SK-N-SH treated with all-trans-retinoic acid at 6 μM for 48 hours (cell line): ENCODE data around the gene ZNF362.

ENCODE experiments used
- ATAC-seq: fragments of 200-7000 bp; cut with Tn5 transposase; 3 replicates; pipeline ENCODE4 v1.9.1; 2020; ENCODE audit warnings: mild to moderate bottlenecking, moderate library complexity
- ARNTL ChIP-seq: fragments of 450-650 bp; formaldehyde crosslinking; IDR thresholded peaks from 2 replicates; pipeline ENCODE4 v1.5.0; 2020; ENCODE audit warnings: low read depth, mild to moderate bottlenecking, moderate library complexity, borderline replicate concordance
- BACH2 ChIP-seq: fragments of 250-450 bp; sonication (Bioruptor Pico); IDR thresholded peaks from 2 replicates; pipeline ENCODE4 v1.9.0; 2021; ENCODE audit warnings: mild to moderate bottlenecking, borderline replicate concordance
- GLIS3 ChIP-seq: fragments of 250-450 bp; sonication (Bioruptor Pico); IDR thresholded peaks from 2 replicates; pipeline ENCODE4 v1.5.0; 2020; ENCODE audit warnings: mild to moderate bottlenecking, moderate library complexity
- ISL1 ChIP-seq: fragments of 250-450 bp; sonication (Bioruptor Pico); IDR thresholded peaks from 2 replicates; pipeline ENCODE4 v2.1.2; 2022; ENCODE audit warnings: mild to moderate bottlenecking, moderate library complexity
- OSR1 ChIP-seq: fragments of 250-450 bp; sonication (Bioruptor Pico); IDR thresholded peaks from 2 replicates; pipeline ENCODE4 v1.8.0; 2022; ENCODE audit warnings: moderate library complexity, mild to moderate bottlenecking, inconsistent platforms
- PPARA ChIP-seq: fragments of 250-450 bp; sonication (Bioruptor Pico); IDR thresholded peaks from 2 replicates; pipeline ENCODE4 v1.5.0; 2020; ENCODE audit warnings: mild to moderate bottlenecking, borderline replicate concordance
- RARB ChIP-seq: fragments of 250-450 bp; sonication (Bioruptor Pico); IDR thresholded peaks from 2 replicates; pipeline ENCODE4 v1.8.0; 2021; ENCODE audit warnings: mild to moderate bottlenecking, moderate library complexity
- TOX ChIP-seq: fragments of 250-450 bp; sonication (Bioruptor Pico); IDR thresholded peaks from 2 replicates; pipeline ENCODE4 v1.8.0; 2021; ENCODE audit warnings: mild to moderate bottlenecking, moderate library complexity, borderline replicate concordance
- ZC3H10 ChIP-seq: fragments of 250-450 bp; sonication (Bioruptor Pico); IDR thresholded peaks from 2 replicates; pipeline ENCODE4 v1.5.1; 2021; ENCODE audit warnings: mild to moderate bottlenecking, moderate library complexity
- ZFP3 ChIP-seq: fragments of 250-450 bp; sonication (Bioruptor Pico); IDR thresholded peaks from 2 replicates; pipeline ENCODE4 v1.5.0; 2020; ENCODE audit warnings: mild to moderate bottlenecking, moderate library complexity
- ZFP30 ChIP-seq: fragments of 450-650 bp; formaldehyde crosslinking; IDR thresholded peaks from 2 replicates; pipeline ENCODE4 v1.5.0; 2022; ENCODE audit warnings: mild to moderate bottlenecking, moderate library complexity
- ZNF565 ChIP-seq: fragments of 450-650 bp; formaldehyde crosslinking; conservative IDR thresholded peaks from 2 replicates; pipeline ENCODE4 v1.5.0; 2020; ENCODE audit warnings: low read depth, mild to moderate bottlenecking, moderate library complexity
- ZNF70 ChIP-seq: fragments of 450-650 bp; formaldehyde crosslinking; IDR thresholded peaks from 2 replicates; pipeline ENCODE4 v1.5.0; 2020; ENCODE audit warnings: mild to moderate bottlenecking, moderate library complexity
- ZNF8 ChIP-seq: fragments of 450-650 bp; formaldehyde crosslinking; IDR thresholded peaks from 2 replicates; pipeline ENCODE4 v1.5.0; 2020; ENCODE audit warnings: mild to moderate bottlenecking, moderate library complexity
- TF ChIP-seq, protein P1 (sequence below): fragments of 250-450 bp; sonication (Bioruptor Pico); IDR thresholded peaks from 2 replicates; pipeline ENCODE4 v1.8.0; 2020; ENCODE audit warnings: mild to moderate bottlenecking, moderate library complexity, borderline replicate concordance
- TF ChIP-seq, protein P2 (sequence below): fragments of 250-450 bp; sonication (Bioruptor Pico); IDR thresholded peaks from 2 replicates; pipeline ENCODE4 v1.5.1; 2021; ENCODE audit warnings: mild to moderate bottlenecking, moderate library complexity
- TF ChIP-seq, protein P3 (sequence below): fragments of 250-450 bp; sonication (Bioruptor Pico); IDR thresholded peaks from 2 replicates; pipeline ENCODE4 v1.5.1; 2020; ENCODE audit warnings: low read depth, mild to moderate bottlenecking, moderate library complexity
- TF ChIP-seq, protein P4 (sequence below): fragments of 250-450 bp; sonication (Bioruptor Pico); IDR thresholded peaks from 2 replicates; pipeline ENCODE4 v1.8.0; 2021; ENCODE audit warnings: low read depth, mild to moderate bottlenecking, moderate library complexity, borderline replicate concordance
- TF ChIP-seq, protein P5 (sequence below): fragments of 250-450 bp; sonication (Bioruptor Pico); IDR thresholded peaks from 2 replicates; pipeline ENCODE4 v1.5.0; 2020; ENCODE audit warnings: mild to moderate bottlenecking, moderate library complexity

Gene ZNF362, protein sequence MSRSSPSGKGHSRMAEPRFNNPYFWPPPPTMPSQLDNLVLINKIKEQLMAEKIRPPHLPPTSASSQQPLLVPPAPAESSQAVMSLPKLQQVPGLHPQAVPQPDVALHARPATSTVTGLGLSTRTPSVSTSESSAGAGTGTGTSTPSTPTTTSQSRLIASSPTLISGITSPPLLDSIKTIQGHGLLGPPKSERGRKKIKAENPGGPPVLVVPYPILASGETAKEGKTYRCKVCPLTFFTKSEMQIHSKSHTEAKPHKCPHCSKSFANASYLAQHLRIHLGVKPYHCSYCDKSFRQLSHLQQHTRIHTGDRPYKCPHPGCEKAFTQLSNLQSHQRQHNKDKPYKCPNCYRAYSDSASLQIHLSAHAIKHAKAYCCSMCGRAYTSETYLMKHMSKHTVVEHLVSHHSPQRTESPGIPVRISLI

DNA sequence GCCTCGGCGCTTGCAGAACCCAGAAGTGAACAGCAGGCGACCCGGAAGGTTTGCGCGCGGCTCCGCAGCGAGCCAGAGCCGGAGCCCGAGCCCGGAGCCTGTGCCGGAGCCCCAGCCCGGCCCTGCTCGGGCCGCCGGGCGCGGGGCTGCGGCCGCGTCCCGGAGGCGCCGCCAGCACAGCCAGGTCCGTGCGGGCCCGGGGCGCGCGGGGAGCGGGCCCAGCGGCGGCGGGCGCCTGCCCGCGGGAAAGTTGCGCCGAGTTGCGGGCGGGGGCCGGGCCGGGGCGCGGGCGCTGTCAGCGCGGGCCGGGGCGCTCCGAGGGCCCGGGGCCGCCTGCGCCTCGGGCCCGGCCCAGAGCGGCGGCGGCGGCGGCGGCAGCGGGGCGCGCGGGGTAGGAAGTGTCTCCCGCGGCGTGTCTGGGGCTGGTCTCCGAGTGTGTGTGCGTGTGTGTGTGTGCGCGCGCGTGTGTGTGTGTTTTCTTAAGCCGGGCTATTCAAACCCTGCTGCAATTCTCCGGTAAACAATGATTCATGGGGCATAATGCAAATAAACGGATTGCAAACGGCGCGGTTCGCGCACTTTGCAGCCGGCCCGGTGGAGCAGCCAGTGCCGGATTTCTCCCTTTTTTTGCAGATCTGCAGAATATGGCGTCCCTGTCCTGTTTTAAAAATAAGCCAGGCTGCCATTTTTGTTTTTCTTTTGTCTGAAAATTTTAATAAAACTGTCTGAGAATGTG, at the start of gene ZNF362:
ZNF362 (plus strand) TSS at position 22 of the 736 bp plus-strand sequence. CDS start 14,083 bp downstream, outside the sequence.
- peak; percentile 65 for ATAC-seq

DNA sequence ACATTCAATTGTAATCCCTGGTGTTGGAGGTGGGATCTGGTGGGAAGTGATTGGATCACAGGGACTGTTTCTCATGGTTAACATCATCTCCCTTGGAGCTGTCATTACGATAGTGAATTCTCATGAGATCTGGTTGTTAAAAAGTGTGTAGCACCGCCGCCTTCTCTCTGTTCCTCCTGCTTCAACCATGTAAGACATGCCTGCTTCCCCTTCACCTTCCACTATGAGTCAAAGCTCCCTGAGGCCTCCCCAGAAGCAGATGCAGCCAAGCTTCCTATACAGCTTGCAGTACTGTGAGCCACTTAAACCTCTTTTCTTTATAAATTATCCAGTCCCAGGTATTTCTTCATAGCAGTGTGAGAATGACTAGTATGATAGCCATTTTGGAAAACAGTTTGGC, 44.3 kb upstream of the ZNF362 start:
- no peak for ATAC-seq
- TF ChIP-seq ZNF8 (CRISPR knock-in tag) (no peak), GLIS3 (CRISPR knock-in tag) (no peak), PPARA (CRISPR knock-in tag) (no peak), OSR1 (CRISPR knock-in tag) (no peak), ISL1 (CRISPR knock-in tag) (no peak), ARNTL (CRISPR knock-in tag) (no peak)
- TF ChIP-seq, protein P1, sequence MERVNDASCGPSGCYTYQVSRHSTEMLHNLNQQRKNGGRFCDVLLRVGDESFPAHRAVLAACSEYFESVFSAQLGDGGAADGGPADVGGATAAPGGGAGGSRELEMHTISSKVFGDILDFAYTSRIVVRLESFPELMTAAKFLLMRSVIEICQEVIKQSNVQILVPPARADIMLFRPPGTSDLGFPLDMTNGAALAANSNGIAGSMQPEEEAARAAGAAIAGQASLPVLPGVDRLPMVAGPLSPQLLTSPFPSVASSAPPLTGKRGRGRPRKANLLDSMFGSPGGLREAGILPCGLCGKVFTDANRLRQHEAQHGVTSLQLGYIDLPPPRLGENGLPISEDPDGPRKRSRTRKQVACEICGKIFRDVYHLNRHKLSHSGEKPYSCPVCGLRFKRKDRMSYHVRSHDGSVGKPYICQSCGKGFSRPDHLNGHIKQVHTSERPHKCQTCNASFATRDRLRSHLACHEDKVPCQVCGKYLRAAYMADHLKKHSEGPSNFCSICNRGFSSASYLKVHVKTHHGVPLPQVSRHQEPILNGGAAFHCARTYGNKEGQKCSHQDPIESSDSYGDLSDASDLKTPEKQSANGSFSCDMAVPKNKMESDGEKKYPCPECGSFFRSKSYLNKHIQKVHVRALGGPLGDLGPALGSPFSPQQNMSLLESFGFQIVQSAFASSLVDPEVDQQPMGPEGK (CRISPR knock-in tag), result no peak

More for the DNA sequence above, at the start of gene ZNF362:
- TF ChIP-seq ZNF8 (CRISPR knock-in tag), result no peak
- TF ChIP-seq TOX (CRISPR knock-in tag), result no peak
- TF ChIP-seq, protein P2, sequence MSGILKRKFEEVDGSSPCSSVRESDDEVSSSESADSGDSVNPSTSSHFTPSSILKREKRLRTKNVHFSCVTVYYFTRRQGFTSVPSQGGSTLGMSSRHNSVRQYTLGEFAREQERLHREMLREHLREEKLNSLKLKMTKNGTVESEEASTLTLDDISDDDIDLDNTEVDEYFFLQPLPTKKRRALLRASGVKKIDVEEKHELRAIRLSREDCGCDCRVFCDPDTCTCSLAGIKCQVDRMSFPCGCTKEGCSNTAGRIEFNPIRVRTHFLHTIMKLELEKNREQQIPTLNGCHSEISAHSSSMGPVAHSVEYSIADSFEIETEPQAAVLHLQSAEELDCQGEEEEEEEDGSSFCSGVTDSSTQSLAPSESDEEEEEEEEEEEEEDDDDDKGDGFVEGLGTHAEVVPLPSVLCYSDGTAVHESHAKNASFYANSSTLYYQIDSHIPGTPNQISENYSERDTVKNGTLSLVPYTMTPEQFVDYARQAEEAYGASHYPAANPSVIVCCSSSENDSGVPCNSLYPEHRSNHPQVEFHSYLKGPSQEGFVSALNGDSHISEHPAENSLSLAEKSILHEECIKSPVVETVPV, result no peak
- TF ChIP-seq GLIS3 (CRISPR knock-in tag), result no peak
- no peak for TF ChIP-seq PPARA (CRISPR knock-in tag)
- no peak for TF ChIP-seq ZNF565 (CRISPR knock-in tag)
- TF ChIP-seq, protein P3, sequence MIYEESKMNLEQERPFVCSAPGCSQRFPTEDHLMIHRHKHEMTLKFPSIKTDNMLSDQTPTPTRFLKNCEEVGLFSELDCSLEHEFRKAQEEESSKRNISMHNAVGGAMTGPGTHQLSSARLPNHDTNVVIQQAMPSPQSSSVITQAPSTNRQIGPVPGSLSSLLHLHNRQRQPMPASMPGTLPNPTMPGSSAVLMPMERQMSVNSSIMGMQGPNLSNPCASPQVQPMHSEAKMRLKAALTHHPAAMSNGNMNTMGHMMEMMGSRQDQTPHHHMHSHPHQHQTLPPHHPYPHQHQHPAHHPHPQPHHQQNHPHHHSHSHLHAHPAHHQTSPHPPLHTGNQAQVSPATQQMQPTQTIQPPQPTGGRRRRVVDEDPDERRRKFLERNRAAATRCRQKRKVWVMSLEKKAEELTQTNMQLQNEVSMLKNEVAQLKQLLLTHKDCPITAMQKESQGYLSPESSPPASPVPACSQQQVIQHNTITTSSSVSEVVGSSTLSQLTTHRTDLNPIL (CRISPR knock-in tag), result no peak
- no peak for TF ChIP-seq OSR1 (CRISPR knock-in tag)
- TF ChIP-seq, protein P4, sequence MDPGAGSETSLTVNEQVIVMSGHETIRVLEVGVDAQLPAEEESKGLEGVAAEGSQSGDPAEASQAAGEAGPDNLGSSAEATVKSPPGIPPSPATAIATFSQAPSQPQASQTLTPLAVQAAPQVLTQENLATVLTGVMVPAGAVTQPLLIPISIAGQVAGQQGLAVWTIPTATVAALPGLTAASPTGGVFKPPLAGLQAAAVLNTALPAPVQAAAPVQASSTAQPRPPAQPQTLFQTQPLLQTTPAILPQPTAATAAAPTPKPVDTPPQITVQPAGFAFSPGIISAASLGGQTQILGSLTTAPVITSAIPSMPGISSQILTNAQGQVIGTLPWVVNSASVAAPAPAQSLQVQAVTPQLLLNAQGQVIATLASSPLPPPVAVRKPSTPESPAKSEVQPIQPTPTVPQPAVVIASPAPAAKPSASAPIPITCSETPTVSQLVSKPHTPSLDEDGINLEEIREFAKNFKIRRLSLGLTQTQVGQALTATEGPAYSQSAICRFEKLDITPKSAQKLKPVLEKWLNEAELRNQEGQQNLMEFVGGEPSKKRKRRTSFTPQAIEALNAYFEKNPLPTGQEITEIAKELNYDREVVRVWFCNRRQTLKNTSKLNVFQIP (CRISPR knock-in tag), result no peak
- no peak for TF ChIP-seq ZNF70 (CRISPR knock-in tag)
- TF ChIP-seq ZFP30 (CRISPR knock-in tag), result no peak
- TF ChIP-seq BACH2 (CRISPR knock-in tag), result no peak
- TF ChIP-seq, protein P1 (CRISPR knock-in tag), result no peak
- no peak for TF ChIP-seq RARB (CRISPR knock-in tag)

DNA sequence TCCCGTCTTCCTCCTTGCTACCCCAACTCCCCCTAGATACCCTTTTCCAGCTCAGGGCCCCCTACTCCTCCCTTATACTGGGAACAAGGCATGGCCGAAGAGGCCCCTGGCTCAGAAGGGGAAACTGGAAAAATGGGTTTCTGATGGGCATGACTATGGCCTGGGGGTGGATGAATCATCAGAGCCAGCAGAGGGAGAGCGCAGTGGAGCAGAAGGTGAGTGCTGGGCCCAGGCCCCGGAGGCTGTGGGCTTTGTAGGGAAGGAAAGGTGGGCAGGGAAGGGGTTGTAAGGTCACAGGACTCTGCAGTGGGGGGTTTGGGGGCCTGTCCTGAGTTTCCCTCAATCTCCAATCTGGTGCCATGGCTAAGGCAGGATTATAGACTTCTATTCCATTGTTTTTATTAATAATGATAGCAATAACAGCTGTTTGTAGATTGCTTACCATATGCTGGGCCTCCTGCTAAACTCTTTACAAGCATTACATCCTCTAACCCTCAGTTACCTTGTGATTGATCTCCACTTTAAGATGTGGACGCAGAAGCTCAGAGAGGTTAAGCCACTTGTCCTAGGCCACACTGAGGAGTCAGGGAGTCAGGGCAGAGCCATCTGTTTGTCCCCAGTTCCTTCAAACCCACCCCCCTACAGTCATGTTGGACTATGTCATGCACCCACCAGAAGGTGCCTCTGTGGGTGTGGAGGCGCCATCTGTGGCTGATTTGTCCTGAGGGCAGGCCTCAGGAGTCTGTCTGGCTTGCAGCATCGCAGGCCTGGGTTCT, 36.2 kb upstream of the ZNF362 start:
- ATAC-seq, result peak; percentile 53; the same call in 2 of the 3 replicates
- no peak for TF ChIP-seq ZNF8 (CRISPR knock-in tag)
- no peak for TF ChIP-seq ZFP3 (CRISPR knock-in tag)
- TF ChIP-seq, protein P3 (CRISPR knock-in tag), result no peak
- no peak for TF ChIP-seq ZC3H10
- TF ChIP-seq, protein P5, sequence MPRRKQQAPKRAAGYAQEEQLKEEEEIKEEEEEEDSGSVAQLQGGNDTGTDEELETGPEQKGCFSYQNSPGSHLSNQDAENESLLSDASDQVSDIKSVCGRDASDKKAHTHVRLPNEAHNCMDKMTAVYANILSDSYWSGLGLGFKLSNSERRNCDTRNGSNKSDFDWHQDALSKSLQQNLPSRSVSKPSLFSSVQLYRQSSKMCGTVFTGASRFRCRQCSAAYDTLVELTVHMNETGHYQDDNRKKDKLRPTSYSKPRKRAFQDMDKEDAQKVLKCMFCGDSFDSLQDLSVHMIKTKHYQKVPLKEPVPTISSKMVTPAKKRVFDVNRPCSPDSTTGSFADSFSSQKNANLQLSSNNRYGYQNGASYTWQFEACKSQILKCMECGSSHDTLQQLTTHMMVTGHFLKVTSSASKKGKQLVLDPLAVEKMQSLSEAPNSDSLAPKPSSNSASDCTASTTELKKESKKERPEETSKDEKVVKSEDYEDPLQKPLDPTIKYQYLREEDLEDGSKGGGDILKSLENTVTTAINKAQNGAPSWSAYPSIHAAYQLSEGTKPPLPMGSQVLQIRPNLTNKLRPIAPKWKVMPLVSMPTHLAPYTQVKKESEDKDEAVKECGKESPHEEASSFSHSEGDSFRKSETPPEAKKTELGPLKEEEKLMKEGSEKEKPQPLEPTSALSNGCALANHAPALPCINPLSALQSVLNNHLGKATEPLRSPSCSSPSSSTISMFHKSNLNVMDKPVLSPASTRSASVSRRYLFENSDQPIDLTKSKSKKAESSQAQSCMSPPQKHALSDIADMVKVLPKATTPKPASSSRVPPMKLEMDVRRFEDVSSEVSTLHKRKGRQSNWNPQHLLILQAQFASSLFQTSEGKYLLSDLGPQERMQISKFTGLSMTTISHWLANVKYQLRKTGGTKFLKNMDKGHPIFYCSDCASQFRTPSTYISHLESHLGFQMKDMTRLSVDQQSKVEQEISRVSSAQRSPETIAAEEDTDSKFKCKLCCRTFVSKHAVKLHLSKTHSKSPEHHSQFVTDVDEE (CRISPR knock-in tag), result no peak
- TF ChIP-seq, protein P2, result no peak
- no peak for TF ChIP-seq ZFP30 (CRISPR knock-in tag)
